Cardiac fibroblast (primary cell): ENCODE results near the gene ETV1.

Experiments used
- DNase-seq, 2 donors: peaks; one replicate each; pipeline versions ENCODE4 v3.0.0 to v3.0.0-alpha.2; 2010; ENCODE audit warnings: low read depth in 2 of 2
- H3K4me3 ChIP-seq, 2 donors: replicated peaks in 1 of 2; 1 replicate in 1 of 2; 2 replicates in 1 of 2; pipeline ENCODE4 v1.5.1; 2011; ENCODE audit warnings: low read depth in 2 of 2, low read length in 2 of 2, mild to moderate bottlenecking in 2 of 2, moderate library complexity in 1 of 2
- TF ChIP-seq, protein P1 (sequence below): IDR thresholded peaks from one replicate; pipeline ENCODE4 v1.5.1; 2011; ENCODE audit warnings: low read depth, mild to moderate bottlenecking, low read length, inconsistent platforms

The ETV1 gene

DNA sequence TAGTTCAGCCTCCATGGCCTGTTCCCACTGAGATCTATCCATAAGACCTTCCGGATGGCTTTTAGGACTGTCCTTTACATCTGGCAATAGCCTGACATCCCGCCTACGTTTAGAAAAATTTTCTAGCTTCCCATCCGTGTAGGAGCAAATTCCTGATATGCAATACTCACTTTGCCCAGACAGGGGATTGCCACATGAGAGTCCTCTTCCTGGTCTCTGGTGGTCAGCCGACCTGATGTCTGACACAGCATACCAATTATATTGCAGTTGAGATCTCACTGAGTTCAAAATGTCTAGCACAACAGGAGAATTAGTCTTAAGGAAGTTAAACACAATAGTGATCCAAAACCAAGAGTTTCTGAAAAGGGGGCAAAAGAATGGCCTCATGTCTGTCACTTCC is 9.4 kb upstream of the ETV1 start:
- no peak for DNase-seq
- TF ChIP-seq, protein P1, sequence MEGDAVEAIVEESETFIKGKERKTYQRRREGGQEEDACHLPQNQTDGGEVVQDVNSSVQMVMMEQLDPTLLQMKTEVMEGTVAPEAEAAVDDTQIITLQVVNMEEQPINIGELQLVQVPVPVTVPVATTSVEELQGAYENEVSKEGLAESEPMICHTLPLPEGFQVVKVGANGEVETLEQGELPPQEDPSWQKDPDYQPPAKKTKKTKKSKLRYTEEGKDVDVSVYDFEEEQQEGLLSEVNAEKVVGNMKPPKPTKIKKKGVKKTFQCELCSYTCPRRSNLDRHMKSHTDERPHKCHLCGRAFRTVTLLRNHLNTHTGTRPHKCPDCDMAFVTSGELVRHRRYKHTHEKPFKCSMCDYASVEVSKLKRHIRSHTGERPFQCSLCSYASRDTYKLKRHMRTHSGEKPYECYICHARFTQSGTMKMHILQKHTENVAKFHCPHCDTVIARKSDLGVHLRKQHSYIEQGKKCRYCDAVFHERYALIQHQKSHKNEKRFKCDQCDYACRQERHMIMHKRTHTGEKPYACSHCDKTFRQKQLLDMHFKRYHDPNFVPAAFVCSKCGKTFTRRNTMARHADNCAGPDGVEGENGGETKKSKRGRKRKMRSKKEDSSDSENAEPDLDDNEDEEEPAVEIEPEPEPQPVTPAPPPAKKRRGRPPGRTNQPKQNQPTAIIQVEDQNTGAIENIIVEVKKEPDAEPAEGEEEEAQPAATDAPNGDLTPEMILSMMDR: no peak
- H3K4me3 ChIP-seq: no peak overlapping the region

GRCh38 chr7:13992596-13992964 is 3.1 kb upstream of the ETV1 start:
- H3K4me3 ChIP-seq: no peak overlapping the region
- peak in 1 of 2 donors; percentile 69 for DNase-seq

DNA sequence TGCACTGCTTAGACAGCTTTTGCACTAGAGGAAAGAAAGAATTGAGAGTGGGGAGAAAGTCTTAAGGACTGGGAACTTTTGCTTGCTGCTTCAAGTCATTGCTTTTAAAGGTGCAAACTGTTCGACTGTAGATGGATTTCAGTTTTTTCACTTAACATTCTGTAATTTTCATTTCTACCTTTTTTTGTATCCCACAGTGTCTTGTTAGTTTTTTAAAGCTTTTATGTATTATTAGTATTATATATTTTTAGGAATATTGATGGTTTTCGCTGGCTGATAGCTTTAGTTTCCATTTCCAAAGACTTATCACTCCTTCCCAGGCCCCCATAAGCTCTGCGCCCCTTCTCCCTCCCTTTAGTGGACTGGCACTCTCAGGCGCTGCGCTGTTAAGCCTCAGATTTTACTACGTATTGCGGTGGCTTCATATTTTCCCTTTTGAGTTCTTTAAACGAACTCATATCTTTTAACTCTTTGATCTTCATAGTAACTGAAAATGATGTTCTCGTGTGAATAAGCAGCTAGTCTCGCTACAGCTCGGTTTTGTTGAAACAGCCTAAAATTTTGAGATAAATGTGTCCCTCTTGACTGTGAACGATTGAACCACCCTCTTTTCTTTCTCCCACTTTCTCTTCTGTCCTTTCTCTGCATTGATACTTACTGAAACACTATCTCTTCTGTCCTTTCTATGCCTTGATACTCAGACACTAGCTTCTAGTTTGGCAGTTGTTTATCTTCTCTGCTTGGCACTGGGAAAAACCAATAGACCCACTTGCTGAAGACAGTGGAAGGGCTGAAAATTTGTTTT is 2.5 kb upstream of the ETV1 start:
- peak in 1 of 2 donors; percentile 42 for DNase-seq
- TF ChIP-seq, protein P1: no peak
- H3K4me3 ChIP-seq: peak overlapping the region; percentile 42 to 84

More at GRCh38 chr7:13992596-13992964, 3.1 kb upstream of the ETV1 start:
- TF ChIP-seq, protein P1: no peak

DNA sequence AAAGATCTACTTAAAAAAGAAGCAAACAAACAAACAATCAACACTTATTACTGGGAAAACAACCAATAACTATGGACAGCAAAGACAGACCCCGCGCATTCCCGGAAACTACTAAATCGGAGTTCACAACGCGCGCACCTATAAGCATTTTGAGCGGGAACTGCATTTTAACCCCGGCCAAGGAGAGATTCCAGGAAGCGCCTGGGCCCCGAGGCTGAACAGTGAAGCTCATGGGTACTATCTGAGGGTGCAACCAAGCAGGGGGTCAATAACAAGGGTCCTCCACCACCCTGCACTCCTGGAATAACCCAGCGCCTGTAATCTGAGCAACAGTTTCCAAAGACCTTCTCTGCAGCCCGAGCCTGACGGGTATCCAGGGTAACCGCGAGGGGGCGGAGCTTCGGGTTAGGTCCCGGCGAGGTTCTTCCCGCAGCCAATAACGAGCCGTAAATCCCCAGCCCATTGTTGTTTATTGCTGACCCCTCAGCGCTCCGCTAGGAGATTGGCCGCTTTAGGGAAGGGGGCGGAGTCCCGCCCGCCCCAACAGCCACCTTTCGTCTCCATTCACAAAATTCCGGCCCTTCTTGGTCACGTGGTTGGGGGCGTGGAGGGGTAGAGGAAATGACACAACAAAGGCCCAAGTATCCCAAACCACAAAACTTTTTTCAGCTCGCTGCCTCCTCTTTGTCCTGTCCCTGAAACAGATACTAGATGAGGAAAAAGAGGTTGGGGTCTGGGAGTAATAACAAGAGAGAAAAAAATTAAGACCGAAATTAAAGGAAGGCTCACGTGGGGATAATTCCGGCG is 1.7 kb upstream of the ETV1 start:
- peak; percentile 99 for DNase-seq
- TF ChIP-seq, protein P1: no peak
- H3K4me3 ChIP-seq: peak overlapping the region; percentile 80 to 84

- peak; percentile 59 to 69 for DNase-seq
- TF ChIP-seq, protein P1: no peak
- H3K4me3 ChIP-seq: peak overlapping the region; percentile 80 to 84
Observed at GRCh38 chr7:13990319-13990983, 985 bp upstream of the ETV1 start.

- peak overlapping the region; percentile 80 to 84 for H3K4me3 ChIP-seq
- DNase-seq: no peak
- TF ChIP-seq, protein P1: no peak
Observed at GRCh38 chr7:13989949-13990305, 461 bp upstream of the ETV1 start.
